Kidney (tissue), 14 donors: ENCODE measurements around the gene HLA-DRB1. TPM values are rescaled to one million over a fixed set of nuclear protein-coding genes. Genes with fewer than 3 reads are reported as not detected.

Experiments used
- DNase-seq, 5 donors: peaks; one replicate each; pipeline ENCODE4 v3.0.0-alpha.2; 2013 to 2020
- FAIRE-seq: peaks from 2 replicates; lab custom pipeline; 2012; peaks lifted over from hg19 to GRCh38; lab: Jason Lieb, UNC
- H3K27ac ChIP-seq, 2 donors: one replicate each; pipeline ENCODE4 v1.7.0; 2013; ENCODE audit warnings: low read depth in 2 of 2, low read length in 2 of 2, inconsistent platforms in 1 of 2
- H3K27me3 ChIP-seq: one replicate; pipeline ENCODE4 v1.7.1; 2013; ENCODE audit warnings: low read length, inconsistent platforms; ENCODE audit not compliant: control insufficient read depth, insufficient read depth
- H3K36me3 ChIP-seq, 3 donors: one replicate each; pipeline versions ENCODE4 v1.7.0 to v1.7.1; 2013; ENCODE audit warnings: low read length in 3 of 3, control low read depth in 1 of 3, inconsistent platforms in 1 of 3; ENCODE audit not compliant: insufficient read depth in 3 of 3, control insufficient read depth in 2 of 3
- H3K4me1 ChIP-seq, 3 donors: one replicate each; pipeline versions ENCODE4 v1.7.0 to v1.7.1; 2013; ENCODE audit warnings: low read length in 3 of 3, inconsistent platforms in 1 of 3, low read depth in 1 of 3; ENCODE audit not compliant: control insufficient read depth in 2 of 3, insufficient read depth in 2 of 3
- H3K4me3 ChIP-seq, 3 donors: one replicate each; pipeline versions ENCODE4 v1.7.0 to v1.8.1; 2013; ENCODE audit warnings: low read length in 3 of 3, control low read depth in 1 of 3, inconsistent platforms in 1 of 3
- H3K9ac ChIP-seq, 3 donors: one replicate each; pipeline versions ENCODE4 v1.7.0 to v1.7.1; 2013; ENCODE audit warnings: low read length in 3 of 3, control low read depth in 1 of 3, inconsistent platforms in 1 of 3
- H3K9me3 ChIP-seq, 3 donors: one replicate each; pipeline versions ENCODE4 v1.7.0 to v1.7.1; 2013; ENCODE audit warnings: low read length in 3 of 3, control low read depth in 1 of 3, inconsistent platforms in 1 of 3; ENCODE audit not compliant: control insufficient read depth in 2 of 3, insufficient read depth in 1 of 3
- CTCF ChIP-seq: IDR thresholded peaks from 3 replicates; pipeline ENCODE4 v1.5.1; 2012; ENCODE audit warnings: mild to moderate bottlenecking, moderate library complexity, borderline replicate concordance; ENCODE audit not compliant: insufficient read depth; ENCODE audit errors: extremely low read depth
- intact Hi-C: fragments of 100-400 bp; cut with DNase I; formaldehyde crosslinking; loops from one replicate; pipeline ENCODE4 v1.11.1; 2022
- polyA plus RNA-seq: library from polyadenylated mRNA; stranded (reverse); fragments of 350-450 nt; fragmentation: Illumina TruSeq; extraction: RNeasy Lipid Tissue Mini Kit (QIAGEN cat#74804); gene quantifications from one replicate; pipeline ENCODE4 v1.2.3, GENCODE V29; 2014; ENCODE audit warnings: low read depth, low replicate concordance; ENCODE audit not compliant: insufficient read depth
- total RNA-seq: library from RNA; stranded (reverse); fragmentation: NEBNext Ultra II Directional; extraction: Animal tissue kit (Norgen Biotek cat#: 25700); gene quantifications from one replicate; pipeline ENCODE4 v1.2.1, GENCODE V29; 2021
- donor health status: control.
- donor health status: control.
- donor health status: control.
- donor health status: control.
- donor health status: control.
- donor health status: DM: yes; HTN: yes; CAD: no.
- donor health status: Normal renal cell carcinoma (clear cell type).

The HLA-DRB1 gene
- total and polyA plus RNA-seq, 2 donors from 2014 or later = 267 to 280 TPM

DNA sequence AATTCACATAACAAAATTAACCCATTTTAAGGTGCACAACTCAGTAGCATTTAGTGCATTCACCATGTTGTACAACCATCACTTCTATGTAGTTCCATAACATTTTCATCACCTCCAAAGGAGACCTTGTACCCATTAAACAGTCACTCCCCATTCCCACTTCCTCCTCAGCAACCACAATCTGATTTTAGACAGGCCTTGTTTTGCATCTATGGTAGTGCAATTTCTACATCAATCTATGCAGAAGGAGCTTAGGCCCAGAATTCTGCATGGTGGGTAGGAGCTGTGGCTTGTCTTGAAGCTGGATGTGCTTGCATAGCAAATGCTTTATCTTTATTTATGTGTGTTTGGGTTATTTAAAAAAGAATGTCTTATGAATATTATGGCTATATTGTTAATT is 34.0 kb upstream of the HLA-DRB1 start:
- intact Hi-C loops = no loop called here
- Histone ChIP-seq H3K27ac (no peak overlapping the region), H3K9me3 (no peaks in the 10 kb centered on the region), H3K4me3 (no peak overlapping the region), H3K27me3 (no peaks in the 10 kb centered on the region), H3K36me3 (no peaks in the 10 kb centered on the region), H3K9ac (no peak overlapping the region), H3K4me1 (no peaks in the 10 kb centered on the region)
- FAIRE-seq (no peak), DNase-seq (no peak)
- TF ChIP-seq CTCF = no peak

GRCh38 chr6:32622545-32623401 is 33.1 kb upstream of the HLA-DRB1 start:
- Histone ChIP-seq H3K36me3 (no peaks in the 10 kb centered on the region), H3K9me3 (no peaks in the 10 kb centered on the region), H3K9ac (no peak overlapping the region), H3K27me3 (no peaks in the 10 kb centered on the region), H3K4me1 (no peaks in the 10 kb centered on the region), H3K27ac (peak overlapping the region; percentile 32 to 51), H3K4me3 (no peak overlapping the region)
- no peak for FAIRE-seq
- peak; percentile 55 for TF ChIP-seq CTCF
- intact Hi-C loops = no loop called here
- DNase-seq = peak in 1 of 5 donors; percentile 17

- H3K27me3 ChIP-seq = no peaks in the 10 kb centered on the region
- DNase-seq = no peak
- no peak overlapping the region for H3K9ac ChIP-seq
- H3K27ac ChIP-seq = no peak overlapping the region
- H3K4me3 ChIP-seq = no peak overlapping the region
- H3K9me3 ChIP-seq = no peaks in the 10 kb centered on the region
- H3K36me3 ChIP-seq = no peaks in the 10 kb centered on the region
- FAIRE-seq = no peak
- TF ChIP-seq CTCF = no peak
- intact Hi-C loops = no loop called here
- H3K4me1 ChIP-seq = no peaks in the 10 kb centered on the region
Observed at GRCh38 chr6:32621372-32621771, 31.7 kb upstream of the HLA-DRB1 start.

DNA sequence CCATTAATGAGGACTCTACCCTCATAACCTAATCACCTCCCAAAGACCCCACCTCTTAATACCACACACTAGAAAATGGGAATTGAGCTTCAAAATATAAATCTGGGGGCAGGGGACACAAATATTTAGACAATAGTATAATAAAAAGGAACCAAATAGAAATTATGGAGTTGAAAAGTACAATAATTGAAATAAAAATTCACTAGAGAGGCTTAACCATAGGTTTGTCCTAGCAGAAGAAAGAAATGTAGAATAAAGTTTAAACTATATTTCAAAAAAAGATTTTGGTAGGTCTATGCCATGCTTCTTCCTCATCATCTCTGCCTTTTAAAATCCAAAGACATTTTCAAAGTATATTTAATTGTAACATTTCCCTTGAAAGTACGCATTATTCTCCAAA is 28.1 kb upstream of the HLA-DRB1 start:
- Histone ChIP-seq H3K4me1 (no peaks in the 10 kb centered on the region), H3K4me3 (no peak overlapping the region), H3K9ac (no peak overlapping the region), H3K27me3 (no peaks in the 10 kb centered on the region), H3K9me3 (no peaks in the 10 kb centered on the region), H3K36me3 (no peaks in the 10 kb centered on the region), H3K27ac (no peak overlapping the region)
- no peak for TF ChIP-seq CTCF
- intact Hi-C loops = no loop called here
- FAIRE-seq (no peak), DNase-seq (no peak)
